CD4-positive, alpha-beta T cell treated with Interleukin-10 for 1 hour (primary cell): ENCODE measurements around the gene TBCD.

Experiments used
- DNase-seq: peaks from one replicate; pipeline ENCODE4 v3.0.0-alpha.2; 2020

TBCD gene

DNA sequence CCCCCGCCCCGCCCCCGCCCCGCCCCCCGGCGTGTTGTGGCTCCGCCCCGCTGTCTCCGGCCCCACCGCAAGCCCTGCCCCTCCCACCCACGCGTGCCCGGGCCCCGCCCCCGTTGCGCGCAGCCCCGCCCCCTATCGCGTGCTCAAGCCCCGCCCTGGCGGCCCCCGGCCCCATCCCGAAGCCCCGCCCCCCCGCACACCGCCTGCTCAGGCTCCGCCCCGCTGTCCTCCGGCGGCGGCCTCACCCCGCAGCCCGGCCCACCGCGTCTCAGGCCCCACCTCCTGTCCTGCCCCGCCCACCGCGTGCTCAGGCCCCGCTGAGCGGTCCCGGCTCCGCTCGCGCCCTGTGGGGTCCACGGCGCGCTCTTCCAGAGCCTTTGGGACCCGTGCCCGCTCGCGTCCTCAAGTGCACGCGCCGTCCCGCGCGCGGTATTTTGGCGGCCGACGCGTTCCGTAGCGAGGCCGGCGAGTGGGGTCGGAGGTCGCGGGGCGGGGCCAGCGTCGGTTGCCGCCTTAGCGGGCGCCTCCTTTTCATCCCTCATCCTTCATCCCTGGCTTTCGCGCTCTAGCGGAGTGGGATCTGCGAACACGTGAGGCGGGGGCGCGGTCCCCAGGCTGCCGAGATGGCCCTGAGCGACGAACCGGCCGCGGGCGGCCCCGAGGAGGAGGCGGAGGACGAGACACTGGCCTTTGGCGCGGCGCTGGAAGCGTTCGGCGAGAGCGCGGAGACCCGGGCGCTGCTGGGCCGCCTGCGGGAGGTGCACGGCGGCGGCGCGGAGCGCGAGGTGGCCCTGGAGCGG lies at the start of gene TBCD:
Gene TBCD, plus strand, starts transcription at position 495 of the 800 bp plus-strand sequence. Its CDS starts 129 bp downstream, at position 624.
- peak; percentile 86 for DNase-seq

DNA sequence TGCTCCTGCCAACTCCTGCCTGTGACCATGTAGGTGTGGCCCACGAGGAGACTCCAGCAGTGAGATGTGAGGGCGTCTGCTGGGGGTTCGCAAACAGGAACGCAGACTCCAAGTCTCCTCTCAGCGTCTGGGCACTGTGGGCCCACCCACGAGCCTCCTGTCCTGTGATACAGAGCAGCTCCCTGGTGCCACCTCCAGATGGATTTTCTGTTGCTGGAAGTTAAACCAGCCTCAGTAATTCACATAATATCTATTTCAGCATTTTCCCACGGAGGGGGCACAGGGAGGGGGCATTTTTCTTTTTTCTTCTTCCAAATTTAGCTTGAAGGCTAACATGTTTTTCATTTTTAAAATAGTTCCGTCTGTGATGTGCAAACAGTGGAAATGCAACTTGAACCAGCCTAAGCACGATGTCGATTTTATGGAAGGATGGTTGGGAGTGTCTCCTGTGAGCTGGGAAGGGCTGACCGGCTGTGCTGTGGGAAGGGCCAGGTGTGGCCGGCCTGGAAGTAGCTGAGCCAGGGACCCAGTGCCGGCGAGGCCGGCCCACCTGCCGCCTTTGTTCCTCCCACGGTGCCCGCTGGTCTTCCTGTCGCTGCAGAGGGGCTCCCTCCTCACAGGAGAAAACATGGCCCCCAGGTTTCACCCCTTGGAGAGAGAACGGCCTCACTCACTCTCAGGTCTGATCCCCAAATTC lies 49.5 kb upstream of the TBCD start:
- DNase-seq = no peak

DNA sequence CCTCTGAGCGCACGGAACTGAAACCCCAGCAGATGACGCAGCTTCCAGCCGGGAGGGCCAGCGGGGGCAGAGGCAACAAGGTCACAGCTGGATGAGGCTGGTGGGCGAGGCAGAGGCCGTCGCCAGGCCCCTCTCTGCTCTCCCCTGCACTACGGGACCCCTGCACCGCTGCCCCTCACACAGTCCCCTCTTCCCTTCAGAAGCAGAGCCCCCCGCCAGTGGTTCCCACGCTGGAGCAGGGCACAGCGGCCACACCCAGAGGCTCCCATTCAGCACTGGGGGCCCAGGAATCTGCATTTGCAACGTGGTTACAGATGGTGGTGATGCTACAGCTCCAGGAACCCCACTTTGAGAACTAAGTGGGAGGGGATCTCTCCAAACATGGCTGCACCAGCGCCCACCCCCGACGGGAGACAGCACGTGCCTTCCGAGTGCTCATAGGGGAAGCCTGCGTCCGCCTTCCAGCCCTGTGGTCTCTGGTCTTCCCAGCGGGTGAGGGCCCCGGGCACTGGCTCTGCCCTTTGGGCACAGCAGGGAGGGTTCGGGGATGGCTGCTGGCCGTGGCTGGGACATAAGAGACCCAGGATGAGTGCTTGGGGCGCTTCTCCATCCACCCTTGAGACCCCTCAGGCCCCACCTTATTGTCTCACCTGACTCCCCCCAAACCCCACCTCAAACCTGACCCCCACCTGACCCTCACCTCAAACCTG lies 48.7 kb upstream of the TBCD start:
- DNase-seq = no peak

DNA sequence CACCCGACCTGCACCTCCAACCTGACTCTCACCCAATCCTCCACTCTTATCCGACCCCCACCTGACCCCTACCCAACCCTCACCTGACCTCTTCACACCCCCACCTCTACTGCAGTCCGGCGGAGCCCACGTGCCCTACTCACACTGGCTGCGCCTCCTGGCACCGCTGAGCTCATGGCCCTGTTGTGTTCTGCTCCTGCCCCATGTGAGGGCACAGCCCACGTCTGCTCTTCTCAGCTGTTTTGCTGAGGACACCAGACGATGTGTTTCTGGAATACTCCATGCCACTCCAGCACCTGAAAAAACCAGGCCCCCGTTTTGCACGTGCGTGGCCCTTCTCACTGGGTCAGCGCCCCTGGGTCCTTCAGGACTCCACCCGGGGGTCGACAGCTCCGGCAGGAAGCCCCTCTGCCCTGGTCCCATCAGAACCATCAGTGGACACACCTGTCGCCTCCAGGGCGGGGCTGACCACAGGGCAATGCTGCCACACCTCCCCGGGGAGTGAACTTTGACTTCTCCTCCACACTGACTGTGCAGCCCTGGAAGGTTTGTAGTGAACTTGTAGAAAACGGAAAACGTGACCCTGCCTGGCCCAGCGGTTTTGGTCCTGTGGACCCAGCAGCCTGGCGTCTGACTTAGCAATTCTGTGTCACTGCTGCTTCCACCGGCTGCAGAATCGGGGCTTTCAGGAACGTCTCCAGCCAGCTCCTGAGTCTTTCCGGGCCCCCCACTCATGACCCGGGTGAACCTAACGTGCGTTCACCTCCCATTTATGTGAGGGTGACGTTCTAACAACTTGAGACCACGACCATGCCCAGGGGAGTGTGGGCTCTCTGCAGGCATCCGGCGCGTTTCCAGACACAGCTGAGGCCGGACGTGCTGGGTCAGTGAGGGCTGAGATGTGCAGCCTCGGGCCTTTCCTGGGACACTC lies 47.7 kb upstream of the TBCD start:
- DNase-seq = no peak

DNA sequence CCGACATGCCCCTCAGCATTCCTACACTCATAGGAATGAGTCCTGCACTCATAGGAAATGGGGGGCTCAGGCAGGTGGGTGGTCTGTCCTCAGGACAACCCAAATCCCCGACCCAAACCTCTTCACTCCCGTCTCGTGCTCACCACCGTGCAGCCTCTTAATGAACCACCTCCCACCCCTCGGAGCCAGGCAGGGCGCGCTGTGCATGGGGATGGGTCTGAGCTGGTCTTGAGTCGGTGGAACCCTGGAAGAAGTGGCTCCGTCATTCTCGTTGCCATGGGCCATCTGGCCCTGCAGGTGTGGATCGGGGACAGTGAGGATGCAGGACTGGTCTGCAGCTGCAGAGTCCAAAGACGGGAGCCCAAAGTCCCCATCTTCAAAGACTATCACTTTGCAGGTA lies 47.0 kb upstream of the TBCD start:
- DNase-seq = no peak

DNA sequence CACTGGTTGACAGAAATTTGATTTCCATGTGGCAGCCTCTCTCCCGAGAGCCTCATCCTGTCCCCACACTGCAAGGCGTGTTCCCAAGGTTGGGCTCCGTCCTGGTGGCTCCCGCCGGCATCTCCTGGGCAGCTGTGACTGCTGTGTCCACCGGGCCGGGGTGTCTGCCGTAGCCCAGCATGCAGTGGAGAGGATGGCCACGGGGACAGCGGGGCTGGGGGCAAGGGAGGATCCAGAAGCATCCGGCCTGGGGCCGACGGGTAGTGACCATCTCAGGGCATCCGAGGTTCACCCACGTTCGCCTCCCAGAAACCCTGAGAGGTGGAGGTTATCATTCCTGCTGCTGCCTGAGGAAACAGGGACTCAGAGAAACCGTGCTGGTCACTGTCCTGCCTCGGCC lies 46.1 kb upstream of the TBCD start:
- DNase-seq = no peak

DNA sequence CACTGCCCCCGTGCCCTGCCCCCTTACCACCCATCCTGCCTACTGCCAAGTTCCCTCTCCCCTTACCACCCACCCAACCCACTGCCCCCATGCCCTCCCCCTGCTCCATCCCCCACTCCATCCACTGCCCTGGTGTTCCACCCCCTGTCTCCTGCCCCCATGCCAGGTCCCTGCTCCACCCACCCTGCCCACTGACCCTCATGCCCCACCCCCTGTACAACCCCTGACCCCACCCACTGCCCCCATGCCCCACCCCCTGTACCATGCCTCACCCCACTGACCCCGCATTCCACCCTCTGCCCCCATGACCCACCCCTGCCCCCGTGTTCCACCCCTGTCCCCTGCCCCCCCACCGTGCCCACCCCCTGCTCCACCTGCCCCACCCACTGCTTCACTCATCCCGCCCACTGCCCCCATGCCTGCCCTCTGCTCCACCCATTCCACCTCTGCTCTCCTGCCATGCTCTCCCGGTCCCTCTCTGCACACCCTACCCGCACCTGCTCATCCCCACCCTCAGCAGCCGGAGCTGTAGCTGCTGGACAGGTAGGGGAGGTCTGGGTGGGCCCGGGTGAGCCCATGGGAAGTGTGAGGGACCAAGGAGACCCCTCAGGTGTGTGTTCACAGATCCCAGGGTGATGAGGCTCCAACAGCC lies 42.7 kb upstream of the TBCD start:
- DNase-seq = no peak

DNA sequence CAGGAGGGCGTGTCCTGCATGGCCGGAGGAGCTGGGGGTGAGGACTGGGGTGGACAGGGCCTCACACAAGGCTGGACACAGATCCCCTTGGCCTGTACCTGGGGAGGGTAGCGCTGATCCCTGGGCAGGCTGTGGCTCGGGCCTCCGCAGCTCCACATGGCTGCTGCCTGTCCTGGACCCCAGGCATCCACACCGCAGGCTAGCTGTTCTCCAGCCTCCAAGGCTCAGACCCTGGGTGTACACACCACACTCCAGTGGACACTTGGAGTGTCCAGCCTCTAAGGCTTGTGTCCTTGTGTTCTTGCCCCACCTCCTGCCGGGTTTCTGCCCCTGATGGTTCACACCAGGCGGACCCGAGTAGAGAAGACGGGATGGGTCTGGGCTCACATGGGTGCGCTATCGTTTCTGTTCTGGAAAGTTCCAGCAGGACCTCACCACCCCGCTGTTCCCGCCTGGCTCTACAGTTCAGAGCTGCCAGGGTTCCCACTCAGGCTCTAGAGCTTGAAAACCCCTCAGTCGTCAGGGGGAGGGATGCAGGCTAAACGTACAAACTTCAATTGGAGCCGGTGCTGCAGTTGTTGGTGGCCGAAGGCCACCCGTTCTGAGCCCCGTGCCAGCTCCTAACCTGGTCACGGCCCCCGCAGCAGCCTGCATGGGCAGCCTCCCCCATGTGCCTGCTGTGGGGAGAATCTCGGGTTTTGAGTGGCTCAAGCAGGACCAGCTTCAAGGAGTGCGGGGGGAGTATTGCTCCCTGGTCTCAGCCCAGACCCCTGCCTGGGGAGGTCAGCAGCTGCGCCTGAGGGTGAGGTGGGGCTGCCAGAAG lies 42.0 kb upstream of the TBCD start:
- DNase-seq = no peak

DNA sequence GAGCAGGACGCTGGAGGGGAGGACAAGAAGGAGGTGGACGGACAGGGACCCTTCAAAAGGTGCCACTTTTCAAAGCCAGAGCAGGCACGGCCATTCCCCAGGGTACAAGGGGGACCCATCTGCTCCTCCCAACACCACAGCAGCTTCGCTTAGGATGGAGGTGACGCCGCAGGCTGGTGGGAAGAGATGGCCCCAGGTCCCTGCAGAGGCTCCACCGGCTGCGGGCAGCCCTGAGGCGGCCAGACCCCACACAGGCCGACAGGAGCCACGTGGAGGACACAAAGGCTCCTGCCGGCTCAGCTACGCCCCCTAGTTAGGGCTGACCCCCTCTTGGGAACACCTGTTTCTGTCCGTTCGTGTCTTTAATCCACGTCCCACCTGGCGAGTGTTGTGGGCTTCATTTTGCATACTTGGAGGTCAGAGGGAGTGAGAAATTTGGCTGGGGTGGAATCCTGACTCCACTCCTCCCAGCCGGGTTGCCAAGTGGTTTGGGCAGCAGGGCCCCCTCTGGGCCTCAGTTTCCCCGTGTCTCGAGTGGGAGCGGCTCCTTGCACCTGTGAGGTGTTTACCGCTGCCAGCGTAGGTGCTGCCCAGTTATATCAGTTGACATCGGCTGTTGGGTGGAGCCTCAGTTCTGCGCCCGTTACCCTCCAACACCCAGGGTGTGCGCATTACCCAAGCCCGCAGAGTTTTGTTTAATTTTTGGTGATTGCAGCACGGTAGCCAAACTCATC lies 41.2 kb upstream of the TBCD start:
- DNase-seq = no peak

DNA sequence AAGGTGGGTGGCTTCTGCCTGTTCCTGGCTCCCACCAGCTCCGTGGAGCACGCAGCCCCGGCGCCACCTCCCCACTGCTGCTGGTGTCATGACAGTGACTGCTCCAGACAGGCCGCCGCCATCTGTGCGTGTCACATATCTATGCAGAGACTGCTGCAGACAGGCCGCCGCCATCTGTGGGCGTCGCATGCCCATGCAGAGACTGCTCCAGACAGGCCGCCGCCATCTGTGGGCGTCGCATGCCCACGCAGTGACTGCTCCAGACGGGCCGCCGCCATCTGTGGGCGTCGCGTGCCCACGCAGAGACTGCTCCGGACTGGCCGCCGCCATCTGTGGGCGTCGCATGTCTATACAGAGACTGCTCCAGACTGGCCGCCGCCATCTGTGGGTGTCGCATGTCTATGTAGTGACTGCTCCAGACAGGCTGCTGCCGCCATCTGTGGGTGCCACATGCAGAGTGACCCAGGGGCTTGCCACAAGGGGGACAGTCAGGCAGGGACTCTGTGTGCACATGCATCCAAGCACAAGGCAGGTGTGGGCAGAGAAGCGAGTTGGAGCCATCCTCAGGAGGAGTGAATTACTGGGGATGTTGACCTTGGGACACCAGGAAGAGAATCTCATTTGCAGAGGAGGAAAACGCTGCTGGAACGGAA lies 38.7 kb upstream of the TBCD start:
- no peak for DNase-seq

DNA sequence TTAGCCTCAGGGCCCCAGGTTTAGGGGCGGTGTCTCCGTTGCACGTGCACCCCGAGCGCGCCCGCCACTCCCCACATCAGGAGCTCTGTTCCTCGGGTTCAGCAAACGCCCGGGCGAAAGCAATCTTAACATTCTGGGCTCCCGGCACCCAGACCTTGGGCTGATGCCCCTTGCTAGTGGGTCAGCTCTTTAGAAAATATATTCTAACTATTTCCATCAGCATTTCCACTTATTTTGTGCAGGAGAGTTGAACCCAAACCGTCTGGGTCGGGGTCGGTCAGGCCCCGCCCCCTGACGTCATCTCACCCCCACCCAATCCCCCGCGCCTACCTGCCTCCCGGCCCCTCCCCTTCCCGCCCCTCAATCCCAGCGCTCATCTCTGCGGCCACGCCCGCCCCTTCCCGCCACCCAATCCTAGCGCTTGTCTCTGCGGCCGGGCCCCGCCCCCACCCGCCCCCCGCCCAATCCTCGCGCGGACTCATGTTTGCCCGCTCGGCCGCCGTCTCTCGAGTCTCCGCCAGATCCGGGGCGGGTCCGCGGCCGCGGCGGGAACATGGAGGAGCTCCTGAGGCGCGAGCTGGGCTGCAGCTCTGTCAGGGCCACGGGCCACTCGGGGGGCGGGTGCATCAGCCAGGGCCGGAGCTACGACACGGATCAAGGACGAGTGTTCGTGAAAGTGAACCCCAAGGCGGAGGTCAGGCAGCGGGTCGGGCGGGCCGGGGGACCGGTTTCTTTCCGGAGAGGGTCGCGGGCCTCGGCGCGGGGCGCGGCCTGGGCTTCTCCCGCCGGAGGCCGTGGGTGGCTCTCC lies 35.5 kb upstream of the TBCD start, which contains the start of gene FN3KRP:
Gene FN3KRP, plus strand, starts transcription at position 504 of the 808 bp plus-strand sequence. Its CDS starts 50 bp downstream, at position 554.
- DNase-seq = peak; percentile 95

DNA sequence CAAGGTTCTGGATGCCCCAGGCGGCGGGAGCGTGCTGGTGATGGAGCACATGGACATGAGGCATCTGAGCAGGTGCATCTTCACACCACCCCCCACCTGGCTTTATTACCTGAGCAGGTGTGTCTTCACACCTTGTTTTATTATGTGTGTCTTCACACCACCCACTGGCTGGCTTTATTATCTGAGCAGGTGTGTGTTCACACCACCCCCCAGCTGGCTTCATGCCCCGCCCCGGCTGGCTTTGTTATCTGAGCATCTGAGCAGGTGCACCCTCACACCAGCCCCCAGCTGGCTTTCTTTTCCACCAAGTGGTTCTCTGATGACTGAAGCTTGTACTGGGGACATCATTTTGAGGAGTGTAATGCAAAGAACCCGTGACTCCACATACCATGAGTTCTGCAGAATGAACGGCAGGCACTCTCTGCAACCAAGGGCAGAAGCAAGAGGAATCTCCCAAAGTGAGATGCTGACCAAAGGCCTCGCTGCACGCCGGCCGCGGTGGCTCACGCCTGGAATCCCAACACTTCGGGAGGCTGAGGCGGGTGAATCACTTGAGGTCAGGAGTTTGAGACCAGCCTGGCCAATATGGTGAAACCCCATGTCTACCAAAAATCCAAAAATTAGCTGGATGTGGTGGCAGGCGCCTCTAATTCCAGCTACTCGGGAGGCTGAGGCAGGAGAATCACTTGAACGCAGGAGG lies 32.7 kb upstream of the TBCD start:
- DNase-seq = no peak

DNA sequence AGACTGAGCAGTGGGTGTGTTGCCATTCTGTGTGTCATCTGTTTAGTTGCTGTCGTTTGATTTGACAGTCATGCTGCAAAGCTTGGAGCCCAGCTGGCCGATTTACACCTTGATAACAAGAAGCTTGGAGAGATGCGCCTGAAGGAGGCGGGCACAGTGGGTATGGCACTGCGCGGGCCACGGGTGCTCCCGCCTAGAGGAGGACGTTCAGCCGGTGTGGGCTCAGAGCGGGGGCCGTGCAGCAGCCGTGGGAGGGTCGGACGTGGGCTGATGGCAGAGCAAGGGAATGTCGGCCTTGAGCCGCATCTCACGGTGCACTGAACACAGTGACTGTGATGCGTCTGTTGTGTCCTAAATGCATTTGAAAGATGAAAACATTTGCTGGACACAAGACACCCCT lies 31.7 kb upstream of the TBCD start:
- no peak for DNase-seq

DNA sequence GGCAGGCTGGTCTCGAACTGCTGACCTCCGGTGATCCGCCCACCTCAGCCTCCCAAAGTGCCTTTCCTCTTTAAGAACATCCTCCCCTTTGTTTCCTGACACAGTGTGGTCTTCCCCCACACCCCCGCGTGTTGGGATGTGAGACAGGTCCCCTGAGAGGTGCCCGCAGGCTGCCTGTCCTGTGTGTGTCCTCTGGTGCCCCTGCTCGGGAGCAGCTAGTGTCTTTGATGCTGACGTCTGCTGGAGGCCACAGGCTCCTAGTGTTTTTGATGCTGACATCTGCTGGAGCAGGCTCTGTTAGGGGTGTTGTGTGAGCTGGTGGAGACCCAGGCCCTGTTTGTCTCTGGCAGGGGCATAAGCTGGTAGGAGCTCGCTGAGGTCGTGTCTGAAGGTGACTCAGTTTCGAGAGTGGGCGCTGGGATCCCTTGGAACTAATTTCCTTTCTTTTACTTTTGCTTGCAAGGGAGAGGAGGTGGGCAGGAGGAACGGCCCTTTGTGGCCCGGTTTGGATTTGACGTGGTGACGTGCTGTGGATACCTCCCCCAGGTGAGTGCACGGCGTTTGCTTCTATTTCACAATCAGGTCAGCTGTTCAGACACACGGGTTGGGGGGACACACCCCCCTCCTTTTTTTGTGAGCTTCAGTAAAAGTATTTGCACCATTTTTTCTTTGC lies 29.4 kb upstream of the TBCD start:
- DNase-seq = no peak

DNA sequence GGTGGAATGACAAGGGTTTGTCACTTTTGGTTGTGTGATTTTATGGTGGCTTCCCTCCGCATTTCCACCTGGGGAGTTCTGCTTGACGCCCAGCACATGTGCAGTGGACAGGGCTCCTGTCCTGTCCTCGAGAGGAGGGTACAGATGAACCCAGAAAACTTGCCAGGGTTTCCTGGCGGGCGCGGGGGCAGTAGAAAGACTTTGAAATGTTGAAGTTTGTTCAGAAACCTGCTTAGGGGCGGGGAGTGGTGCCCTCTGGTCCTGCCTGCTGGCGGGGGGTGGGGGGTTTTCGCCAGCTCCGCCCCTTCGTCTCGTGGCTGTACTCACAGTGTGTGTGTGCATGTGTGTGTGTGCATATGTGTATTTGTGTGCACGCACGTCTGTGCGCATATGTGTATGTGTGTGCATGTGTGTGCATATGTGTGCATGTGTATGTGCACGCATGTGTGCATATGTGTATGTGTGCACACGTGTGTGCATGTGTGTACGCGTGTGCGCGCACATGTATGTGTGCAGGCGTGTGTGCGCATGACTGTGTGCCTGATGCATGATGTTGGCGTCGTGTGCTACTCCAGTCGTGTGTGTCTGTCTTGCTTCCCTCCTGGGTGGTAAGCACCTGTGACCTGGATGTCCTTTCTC lies 28.6 kb upstream of the TBCD start:
- DNase-seq = no peak

DNA sequence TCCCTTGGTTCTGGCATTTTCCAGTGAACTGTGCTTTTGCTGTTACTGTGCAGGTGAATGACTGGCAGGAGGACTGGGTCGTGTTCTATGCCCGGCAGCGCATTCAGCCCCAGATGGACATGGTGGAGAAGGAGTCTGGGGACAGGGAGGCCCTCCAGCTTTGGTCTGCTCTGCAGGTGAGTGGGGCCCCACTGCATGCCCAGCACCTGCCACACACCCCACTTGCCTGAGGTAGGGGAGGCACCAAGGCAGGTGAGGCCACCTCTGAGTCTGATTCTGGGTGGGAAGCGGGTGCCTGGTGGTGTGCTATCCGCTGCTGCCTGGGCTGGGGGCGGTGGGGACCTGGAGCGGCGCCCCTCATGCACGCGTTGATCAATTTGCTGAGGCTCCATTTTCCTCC lies 25.4 kb upstream of the TBCD start:
- DNase-seq = no peak
